Right renal pelvis (tissue), 4 donors: ENCODE results near the gene MYO19. TPM values are rescaled to one million over a fixed set of nuclear protein-coding genes. Genes with fewer than 3 reads are reported as not detected.
A peak's percentile ranks its signal among the peaks of the same experiment; 100 is the strongest.
"Not testable (repeated sequence)": the region's sequence is repeated elsewhere in the genome, so short reads cannot be mapped to it uniquely, and the experiment has no call there.

Experiments
- DNase-seq, 4 donors: peaks; one replicate each; pipeline ENCODE4 v3.0.0-alpha.2; 2013; ENCODE audit warnings: low read depth in 4 of 4, low spot score in 3 of 4, missing footprints in 1 of 4
- polyA plus RNA-seq, 4 donors: library from polyadenylated mRNA; unstranded; fragments of 120-200 nt; gene quantifications; one replicate each; pipeline ENCODE4 v1.2.1, GENCODE V29; 2013; ENCODE audit not compliant: insufficient read length in 4 of 4

MYO19 gene
- polyA plus RNA-seq, 4 donors, result 37.1 to 44.2 (median 41.1) TPM

DNA sequence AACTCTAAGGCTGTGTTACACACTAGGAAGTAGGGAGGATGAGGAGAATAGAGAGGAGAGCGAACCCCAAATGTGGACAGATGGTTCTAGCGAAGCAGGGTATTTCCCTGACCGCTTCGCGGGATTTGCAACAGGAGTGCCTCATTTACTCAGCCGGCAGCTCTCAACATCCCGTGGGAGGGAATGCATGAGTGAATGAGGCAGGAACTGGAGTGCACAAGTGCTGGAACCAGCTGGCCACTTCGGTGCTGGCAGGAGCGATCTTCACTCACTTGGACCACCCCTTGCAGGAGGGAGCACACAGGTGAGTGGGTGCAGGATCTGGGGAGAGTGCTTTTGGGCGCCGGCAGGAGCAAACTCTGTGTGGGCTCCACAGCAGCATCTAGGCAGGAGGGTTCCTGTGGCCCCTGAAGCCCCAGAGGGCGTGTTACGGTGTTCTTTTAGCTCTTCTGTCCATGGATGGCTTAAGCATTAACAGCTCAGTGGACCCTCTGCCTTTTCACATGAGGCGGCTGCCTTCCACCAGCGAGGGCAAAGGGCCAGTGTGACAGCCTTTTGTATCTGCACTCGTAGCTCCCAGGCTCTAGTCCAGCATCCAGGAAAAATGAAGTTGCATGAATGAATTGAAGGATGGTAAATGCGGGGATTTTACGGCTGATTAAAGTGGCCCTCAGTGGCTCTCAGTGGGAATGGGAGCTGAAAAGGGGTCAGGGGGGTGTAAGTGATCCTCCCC is 65.6 kb downstream of the MYO19 start:
- no peak for DNase-seq

DNA sequence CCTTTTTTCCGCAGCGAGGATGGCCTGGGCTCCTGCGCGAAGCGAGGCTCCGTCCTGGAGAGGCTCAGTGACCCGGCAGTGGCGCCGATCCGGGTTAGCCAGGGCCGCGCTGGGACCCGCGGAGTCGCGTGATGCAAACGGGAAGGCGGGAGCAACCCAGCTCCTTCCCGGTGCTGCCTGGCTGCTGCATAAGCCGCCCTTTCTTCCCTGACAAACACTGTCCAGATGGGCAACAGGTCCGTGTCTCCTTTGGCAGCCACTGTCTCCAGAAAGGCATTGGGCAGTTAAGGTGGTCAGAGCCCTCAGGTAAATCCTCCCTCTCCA is 69.9 kb downstream of the MYO19 start:
- no peak for DNase-seq

DNA sequence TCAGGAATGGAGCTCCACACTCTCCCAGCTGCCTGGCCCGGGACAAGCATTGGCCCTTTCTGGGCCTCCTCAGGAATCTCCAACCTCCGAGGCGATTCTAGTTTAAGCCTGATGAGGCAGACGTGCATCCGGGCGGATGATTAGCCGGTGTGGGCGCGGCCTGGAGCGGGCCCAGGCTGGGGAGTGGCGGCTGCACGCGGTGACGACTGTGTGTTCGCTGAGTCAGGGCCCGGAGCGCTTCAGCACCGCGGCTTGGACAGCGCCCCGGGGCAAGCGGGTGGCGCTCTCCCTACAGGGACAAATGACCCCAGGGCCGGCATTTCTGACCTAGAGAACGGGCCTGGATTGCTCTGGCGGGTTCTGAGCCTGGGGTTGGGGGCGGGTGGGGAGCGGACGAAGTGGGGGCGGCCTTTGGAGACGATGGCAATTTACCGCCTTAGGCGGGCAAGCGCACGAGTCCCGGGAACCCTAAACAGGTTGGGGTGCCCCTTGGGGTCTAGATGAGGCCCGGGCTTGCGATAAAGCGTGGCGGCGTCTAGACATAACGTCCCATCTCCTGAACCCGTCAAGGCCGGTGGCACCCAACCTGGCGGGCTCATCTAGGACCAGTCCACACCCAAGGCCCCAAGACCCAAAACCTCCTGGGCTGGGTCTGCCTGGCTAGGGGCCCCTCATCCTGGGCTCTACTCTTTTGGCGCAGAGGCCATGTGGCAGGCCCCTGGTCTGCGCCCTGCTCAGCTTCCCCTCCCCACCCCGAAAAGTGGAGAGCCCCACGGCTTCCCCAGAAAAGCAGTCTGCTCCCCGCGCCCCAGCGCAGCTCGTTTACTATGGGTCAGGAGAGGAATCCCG is 70.5 kb downstream of the MYO19 start:
- DNase-seq, result peak; percentile 60 to 73 (median 64)

DNA sequence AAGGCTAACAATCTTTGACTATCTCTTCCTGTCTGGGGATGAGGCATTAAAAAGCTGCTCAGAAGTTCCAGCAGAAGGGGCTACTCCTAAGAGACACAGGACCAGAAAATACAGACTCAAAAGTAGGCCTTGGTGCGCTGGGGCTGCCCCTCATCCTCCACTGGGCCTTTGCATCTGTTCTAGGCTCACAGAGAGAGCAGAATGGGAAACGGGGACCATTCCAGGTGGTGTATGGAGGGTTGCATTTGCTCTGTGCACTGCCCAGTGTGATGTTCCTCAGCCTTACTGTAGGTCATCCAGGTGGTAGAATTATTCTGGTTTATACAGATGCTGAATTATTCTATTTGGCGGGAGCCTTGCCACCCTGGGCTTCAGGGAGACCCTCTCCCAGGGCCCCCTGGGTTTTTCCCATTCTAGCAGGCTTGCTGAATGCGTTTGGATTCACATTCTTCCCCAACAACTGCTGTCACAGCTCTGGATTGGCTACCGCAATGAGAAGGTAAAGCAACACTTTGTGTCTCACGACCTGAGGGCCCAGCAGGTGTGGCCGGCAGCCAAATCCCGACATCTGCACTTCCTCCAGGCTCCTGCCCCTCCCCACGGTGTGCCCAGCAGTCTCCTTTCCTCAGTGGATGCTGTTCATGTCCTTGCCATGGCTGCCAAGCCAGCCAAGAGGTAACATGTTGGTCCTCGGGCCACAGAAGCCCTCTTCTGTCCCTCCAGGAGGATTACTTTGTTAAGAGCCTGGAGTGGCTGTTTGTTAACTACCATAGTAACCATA is 73.1 kb downstream of the MYO19 start:
- DNase-seq, result no peak

DNA sequence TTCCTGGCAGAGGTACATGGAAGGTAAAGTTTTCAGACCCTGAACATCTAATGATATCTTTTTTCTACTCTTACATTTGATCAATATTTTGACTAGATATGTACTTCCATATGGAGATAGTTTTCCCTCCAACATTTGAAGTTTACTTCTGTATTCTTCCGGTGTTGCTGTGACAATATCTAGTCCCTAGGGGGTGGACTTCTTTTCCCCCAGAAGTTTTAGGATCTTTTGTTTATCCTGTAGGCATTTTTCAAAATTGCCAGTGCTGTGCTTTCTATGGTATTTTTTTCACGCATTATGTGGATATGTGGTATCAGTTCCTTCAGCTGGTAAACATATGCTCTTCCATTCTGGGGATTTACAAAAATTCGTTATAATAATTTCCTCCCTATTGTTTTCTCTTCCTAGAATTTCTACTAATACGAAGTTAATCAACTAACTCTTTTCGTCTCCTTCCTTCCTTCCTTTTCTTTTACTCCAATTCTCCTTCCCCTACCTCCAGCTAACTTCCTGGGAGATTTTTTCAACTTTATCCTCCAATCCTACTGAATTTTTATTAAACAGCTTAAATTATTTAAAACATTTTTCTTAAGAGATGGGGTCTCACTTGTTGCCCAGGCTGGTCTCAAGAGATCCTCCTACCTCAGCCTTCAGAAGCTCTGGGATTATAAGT is 74.3 kb downstream of the MYO19 start:
- no peak for DNase-seq

DNA sequence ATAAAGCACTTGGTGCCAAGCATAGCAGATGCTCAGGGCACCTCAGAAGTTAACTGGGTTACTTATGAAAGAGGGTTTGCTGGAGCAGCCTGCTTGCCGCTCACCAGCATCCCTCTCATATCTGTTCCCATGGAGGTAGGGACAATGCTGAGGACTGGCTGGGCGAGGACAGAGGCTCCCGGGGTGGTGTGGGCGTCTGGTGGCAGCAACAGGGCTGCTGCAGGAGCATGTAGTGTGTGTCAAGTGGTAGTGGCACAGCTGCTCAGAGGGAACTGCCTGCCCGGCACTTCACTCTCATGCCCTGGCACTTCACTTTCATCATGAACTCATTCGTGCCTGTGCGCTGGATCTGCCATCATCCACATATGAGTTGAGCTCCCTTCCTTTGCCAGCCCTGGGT is 75.1 kb downstream of the MYO19 start:
- no peak for DNase-seq

DNA sequence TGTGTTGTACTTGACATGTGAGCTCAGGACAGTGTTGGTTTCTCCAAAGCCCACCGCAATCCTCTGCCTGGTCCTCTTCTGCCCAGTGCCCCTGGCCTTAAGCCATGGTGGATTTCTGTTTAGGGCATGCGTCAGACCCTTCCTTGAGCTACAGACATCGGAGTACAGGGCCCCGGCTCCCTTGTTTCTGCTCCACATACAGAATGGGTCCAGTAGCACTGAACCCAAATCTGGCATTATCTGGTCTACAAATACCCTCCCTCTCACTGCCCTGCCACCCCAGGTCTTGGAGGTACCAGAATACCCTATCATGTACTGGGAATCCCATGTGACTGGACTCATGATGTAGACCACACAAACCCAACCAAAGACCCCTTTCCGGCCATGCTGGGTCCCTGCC is 75.6 kb downstream of the MYO19 start:
- DNase-seq, result no peak

DNA sequence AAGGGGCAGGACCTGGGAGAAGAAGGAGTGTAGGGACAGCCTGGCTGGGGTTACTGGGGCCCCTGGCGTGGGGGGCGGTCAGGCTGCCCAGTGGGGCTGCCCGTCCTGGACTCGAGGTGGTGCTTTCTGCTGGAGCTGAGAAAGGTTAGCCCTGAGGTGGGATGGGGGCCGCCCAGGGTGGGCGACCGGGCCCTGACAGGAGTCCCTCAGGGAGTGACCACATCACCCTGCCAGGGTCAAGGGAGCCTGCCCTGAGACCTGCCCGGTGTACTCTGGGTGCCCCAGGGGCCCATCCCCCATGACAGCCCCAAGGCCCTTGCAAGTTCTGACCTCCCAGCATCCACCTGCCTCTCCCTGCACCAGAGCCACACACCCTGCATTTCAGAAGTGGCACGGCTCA is 77.0 kb downstream of the MYO19 start:
- not testable (repeated sequence) for DNase-seq

DNA sequence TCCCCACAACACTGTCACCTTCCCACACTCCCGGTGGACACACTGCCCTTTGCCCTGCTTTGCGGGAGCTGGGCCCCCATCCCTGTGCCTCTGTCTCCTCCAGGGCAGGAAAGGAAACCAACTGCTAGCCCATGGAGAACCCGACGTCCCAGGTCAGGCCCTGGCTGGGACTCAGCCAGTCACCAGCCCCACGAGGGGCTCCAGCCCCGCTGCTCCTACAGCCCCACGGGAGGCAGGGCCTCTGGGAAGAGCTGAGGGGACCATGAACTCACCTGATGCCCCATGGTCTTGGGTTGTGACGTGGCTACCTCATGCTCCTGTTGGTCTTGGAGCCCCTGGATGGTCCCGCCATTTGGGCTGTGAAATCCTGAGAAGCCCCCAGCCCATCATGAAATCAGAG is 81.8 kb downstream of the MYO19 start:
- DNase-seq, result not testable (repeated sequence)

DNA sequence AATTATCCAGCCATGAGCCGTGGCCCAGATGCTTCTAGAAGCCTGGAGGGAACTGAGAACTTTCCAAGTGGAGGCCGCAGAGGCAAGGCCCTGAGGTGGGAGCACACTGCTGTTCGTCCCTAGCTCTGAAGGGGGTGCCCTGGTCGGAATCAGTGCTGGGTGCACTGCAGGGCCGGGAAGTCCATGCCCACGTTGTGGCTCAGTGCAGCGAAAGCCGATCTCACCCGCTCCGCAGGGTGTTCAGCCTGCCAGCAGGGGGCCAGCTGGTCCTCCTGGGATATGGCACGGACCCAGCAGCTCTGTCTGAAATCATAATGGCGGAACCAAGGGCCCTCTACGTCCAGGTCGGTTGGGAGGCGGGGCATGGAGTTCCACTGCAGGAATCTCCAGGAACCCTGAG is 84.7 kb downstream of the MYO19 start:
- DNase-seq, result not testable (repeated sequence)

Other genes starting within 250 kb of the MYO19 start
- not detected for gene TBC1D3G, start 211.0 kb downstream of the MYO19 start, polyA plus RNA-seq
- not detected for gene TBC1D3H, start 146.4 kb downstream of the MYO19 start, polyA plus RNA-seq
- gene ZNHIT3, start 48.2 kb downstream of the MYO19 start, polyA plus RNA-seq, result 10 to 100 TPM; 67.8 to 74.0 (median 70.1) TPM
- gene PIGW, start 119 bp upstream of the MYO19 start, polyA plus RNA-seq, result 10 to 100 TPM; 11.3 to 16.4 (median 14.3) TPM
- 10 to 100 TPM; 70.4 to 81.6 (median 78.1) TPM for gene GGNBP2, start 10.1 kb upstream of the MYO19 start, polyA plus RNA-seq
- gene DHRS11, start 57.0 kb upstream of the MYO19 start, polyA plus RNA-seq, result 10 to 100 TPM; 23.1 to 28.8 (median 26.3) TPM
- 1 to 10 TPM; 3.7 to 4.9 (median 4.1) TPM for gene MRM1, start 66.7 kb upstream of the MYO19 start, polyA plus RNA-seq